HG03575 (cell line): ENCODE data around the gene NT5DC3.

Source experiments
- ATAC-seq: cut with Tn5 transposase; IDR thresholded peaks from one replicate; pipeline ENCODE4 v1.9.1; 2021; ENCODE audit not compliant: unreplicated experiment, insufficient number of reproducible peaks, low FRiP score; ENCODE audit errors: extremely low read depth

NT5DC3 gene

DNA sequence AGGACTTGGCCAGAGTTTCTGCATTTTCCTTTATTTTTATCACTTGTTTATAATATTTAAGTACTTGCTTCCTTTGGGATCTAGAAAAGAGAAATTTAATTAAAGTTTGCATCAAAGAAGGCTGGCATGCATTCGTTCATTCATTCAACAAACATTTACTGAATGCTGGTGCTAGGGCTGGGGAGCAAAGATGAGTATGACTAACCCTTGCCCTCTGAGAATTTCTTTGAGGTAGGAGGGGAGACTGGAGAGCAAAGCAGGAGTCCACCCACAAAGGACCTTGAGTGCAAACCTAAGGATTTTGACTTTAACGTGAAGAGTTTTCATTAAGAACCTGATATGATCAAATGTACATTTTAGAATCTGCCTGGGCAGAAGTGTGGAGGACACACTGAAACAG is 16.1 kb upstream of the NT5DC3 start:
- no peak for ATAC-seq

DNA sequence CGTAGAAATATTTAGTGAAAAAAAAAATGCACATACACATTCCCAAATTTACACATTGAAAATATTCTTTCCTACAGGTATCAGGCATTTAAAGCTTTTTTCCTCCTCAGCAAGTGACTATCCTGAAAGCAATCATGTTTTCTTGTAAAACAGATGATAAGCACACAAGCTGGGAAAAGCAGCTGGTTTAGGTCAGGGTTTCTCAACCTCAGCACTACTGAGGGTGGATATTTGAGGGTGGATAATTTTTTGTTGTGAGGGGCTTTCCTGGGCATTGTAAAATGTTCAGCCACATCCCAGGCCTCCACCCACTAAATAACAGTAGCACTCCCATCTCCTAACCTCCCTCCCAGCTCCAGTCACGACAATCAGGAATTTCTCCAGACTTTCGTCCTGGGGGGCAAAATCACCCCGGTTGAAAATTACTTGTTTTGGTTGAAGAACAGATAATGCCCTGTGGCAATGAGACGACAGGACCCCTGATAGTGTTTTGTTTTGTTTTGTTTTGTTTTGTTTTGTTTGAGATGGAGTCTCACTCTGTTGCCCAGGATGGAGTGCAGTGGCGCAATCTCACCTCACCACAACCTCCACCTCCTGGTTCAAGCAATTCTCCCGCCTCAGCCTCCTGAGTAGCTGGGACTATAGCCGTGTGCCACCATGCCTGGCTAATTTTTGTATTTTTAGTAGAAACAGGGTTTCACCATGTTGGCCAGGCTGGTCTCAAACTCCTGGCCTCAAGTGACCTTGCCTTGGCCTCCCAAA is 15.0 kb upstream of the NT5DC3 start:
- no peak for ATAC-seq

- no peak for ATAC-seq
Observed at GRCh38 chr12:103855036-103855712, 14.1 kb upstream of the NT5DC3 start.

DNA sequence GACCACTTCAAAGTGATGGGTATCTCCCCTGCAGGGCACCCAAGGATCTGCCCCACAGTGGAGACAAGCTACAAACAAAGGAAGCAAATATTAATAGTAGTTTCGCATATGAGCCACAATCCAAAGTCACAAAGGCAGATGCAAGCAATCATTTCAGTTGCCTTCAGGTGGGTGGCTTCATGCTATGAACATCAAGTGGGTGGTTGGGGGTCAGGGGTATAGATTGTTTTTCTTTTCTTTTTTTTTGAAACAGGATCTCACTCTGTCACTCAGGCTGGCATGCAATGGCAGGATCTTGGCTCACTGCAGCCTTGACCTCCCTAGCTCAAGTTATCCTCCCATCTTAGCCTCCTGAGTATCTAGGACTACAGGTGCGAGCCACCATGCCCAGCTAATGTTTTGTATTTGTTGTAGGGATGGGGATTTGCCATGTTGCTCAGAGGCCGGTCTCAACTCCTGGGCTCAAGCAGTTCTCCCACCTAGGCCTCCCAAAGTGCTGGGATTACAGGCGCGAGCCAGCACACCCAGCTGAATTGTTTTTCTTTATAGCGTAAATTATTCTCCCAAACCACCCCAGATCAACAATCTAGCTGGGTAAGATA is 13.4 kb upstream of the NT5DC3 start:
- no peak for ATAC-seq

GRCh38 chr12:103852498-103852997 is 11.5 kb upstream of the NT5DC3 start:
- no peak for ATAC-seq

- no peak for ATAC-seq
Observed at GRCh38 chr12:103851127-103851526, 10.1 kb upstream of the NT5DC3 start.

DNA sequence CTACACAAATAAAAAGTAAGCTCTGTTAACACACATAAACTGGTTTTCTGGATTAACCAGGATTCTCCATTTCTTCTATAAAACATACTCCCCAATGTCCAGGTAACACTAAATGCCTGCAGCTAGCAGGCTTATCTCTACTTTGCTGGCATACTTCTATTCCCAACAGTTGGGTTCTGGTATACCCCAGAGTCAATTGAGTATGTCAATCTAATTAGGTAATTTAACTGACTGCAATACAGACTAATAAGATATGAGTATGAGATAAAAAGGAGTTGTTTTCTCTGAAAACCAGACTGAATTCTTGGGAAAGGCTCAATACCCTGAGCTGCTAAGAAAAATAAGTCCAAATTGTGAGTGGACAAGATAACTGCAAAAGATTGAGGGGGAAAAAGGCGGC is 9.4 kb upstream of the NT5DC3 start:
- no peak for ATAC-seq

- ATAC-seq, result no peak
Observed at GRCh38 chr12:103848917-103849491, 8.0 kb upstream of the NT5DC3 start.

- no peak for ATAC-seq
Observed at GRCh38 chr12:103848143-103848542, 7.1 kb upstream of the NT5DC3 start.

GRCh38 chr12:103846415-103846814 is 5.4 kb upstream of the NT5DC3 start:
- no peak for ATAC-seq

GRCh38 chr12:103844305-103844704 is 3.3 kb upstream of the NT5DC3 start:
- no peak for ATAC-seq

DNA sequence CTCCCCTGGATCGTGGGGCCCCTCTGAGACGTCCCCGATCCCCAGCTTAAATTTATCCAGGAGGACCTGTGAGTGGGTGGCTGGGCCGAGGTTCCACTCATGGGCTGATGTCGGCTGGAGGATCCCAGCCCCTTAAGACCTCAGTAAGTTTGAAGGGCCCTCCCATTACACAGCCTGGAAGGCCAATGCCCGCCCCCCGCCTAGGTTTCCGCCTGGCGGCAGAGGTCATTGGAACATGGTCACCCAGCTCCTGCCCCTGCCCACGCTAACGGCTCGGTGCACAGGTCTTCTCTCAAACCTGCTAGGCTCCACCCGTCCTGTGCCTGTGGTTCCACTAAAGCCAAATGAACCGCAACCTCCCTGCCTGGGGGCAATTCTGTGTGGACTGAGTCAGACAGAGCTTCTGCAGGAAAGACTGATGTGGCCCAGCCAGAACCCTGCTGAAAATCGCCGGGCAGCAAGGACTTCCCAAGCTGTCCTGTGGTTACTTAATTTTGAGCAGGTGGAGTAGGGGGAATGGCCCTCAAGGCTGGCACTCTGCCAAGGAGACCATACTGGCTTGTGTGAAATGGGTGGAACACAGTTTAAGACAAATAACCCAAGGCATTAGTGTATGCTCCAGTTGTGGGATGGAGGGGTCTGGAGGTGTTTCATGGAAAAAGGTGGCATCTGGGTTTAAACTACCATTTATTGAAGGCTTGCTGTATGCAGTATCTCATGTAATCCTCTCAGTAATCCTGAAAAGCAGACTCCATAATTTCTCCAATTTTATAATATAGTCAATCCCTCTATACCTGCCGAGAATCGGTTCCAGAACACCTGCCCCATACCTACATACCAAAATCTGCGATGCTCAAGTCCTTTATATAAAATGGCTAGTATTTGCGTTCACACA is 903 bp upstream of the NT5DC3 start:
- no peak for ATAC-seq

GRCh38 chr12:103840462-103840875 is 565 bp downstream of the NT5DC3 start:
- peak; percentile 15 for ATAC-seq

DNA sequence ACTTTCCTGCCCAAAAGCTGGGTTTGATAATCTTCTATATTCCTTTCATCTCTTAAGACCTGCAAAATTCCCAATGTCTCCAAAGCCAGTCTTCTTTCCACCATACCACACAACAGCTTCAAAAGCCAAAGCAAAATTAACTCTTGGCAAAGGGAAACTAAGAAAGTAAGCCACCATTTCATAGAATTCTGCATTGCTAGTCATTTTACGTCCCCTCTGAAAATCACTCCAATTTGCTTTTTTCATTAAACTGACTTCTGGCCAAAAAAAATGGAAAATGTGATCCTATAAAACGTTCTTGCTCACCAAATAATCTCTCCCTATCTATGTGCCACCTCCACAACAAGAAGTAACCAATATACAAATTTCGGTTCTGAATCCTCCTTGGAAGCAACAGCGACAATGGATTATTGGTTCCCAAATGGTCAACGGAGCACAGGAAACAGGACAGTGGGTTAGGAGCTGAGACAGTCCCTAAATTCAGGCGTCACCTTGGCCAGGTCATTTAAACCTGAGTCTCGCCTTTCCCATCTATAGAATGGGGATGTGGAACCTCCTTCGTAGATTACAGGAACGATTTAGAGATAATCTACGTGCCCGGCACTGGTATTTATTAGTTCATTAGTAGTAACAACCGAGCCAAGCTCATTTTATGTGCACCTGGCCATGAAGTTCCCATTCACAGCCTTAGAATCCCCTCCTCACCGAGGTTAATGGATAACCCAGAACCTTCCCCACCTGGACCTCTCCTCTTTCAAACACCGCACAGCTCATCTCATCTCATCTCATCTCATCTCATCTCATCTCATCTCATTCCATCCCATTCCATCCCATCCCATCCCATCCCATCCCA is 1.2 kb downstream of the NT5DC3 start:
- ATAC-seq, result no peak

DNA sequence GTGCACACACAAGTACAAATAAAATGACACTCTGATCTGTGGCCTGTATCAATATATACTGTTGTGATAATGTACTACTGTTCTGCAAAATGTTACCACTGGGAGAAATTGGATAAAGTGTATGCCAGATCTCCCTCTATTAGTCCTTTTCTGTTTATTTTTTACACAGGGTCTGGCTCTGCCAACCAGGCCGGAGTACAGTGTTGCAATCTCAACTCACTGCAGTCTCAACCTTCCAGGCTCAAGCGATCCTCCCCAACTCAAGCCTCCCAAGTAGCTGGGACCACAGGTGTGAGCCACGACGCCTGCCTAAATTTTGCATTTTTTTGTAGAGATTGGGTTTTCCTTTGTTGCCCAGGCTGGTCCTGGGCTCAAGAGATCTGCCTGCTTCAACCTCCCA is 1.9 kb downstream of the NT5DC3 start:
- no peak for ATAC-seq

- no peak for ATAC-seq
Observed at GRCh38 chr12:103838254-103838914, 2.6 kb downstream of the NT5DC3 start.

- no peak for ATAC-seq
Observed at GRCh38 chr12:103836345-103836744, 4.7 kb downstream of the NT5DC3 start.
